ENCODE results near the gene MXRA7.
"Not testable (repeated sequence)": the region's sequence is repeated elsewhere in the genome, so short reads cannot be mapped to it uniquely, and the experiment has no call there.

The MXRA7 gene

DNA sequence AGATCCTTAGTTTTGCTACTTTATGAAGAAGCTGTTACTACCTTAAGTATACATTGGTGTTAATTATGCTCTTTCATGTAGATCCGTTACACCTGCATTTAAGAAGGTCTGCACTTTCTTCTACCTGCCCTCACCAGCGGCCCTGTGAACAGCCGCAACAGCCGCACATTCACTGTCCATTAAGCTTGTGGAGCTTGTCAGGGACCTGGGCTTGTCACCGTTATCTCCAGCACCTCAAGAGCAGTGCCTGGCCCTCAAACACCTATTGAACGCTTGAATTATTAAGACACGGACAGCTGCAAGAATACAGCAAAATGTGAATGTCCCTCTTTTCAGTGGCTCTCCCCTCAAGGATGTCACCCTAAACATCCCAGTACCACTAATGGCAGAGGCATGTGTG, 3.0 kb upstream of the MXRA7 start:
- H3K36me3 ChIP-seq (ENCODE audit: control insufficient read depth, insufficient read depth, low read length, severe bottlenecking), result peaks cover 32% of the 10 kb centered on the region
- no peak for DNase-seq (ENCODE audit: low read depth)
- H3K27me3 ChIP-seq (replicated peaks; ENCODE audit: control insufficient read depth, insufficient read depth, low read length), result no peaks in the 10 kb centered on the region
- H3K4me1 ChIP-seq (ENCODE audit: control insufficient read depth, insufficient read depth, low read length), result peaks cover 46% of the 10 kb centered on the region
- H3K9ac ChIP-seq (ENCODE audit: low read length), result peak overlapping the region; percentile 60
- no peak overlapping the region for H3K4me3 ChIP-seq (ENCODE audit: low read length)
- no peaks in the 10 kb centered on the region for H3K9me3 ChIP-seq (ENCODE audit: control insufficient read depth, low read length)

DNA sequence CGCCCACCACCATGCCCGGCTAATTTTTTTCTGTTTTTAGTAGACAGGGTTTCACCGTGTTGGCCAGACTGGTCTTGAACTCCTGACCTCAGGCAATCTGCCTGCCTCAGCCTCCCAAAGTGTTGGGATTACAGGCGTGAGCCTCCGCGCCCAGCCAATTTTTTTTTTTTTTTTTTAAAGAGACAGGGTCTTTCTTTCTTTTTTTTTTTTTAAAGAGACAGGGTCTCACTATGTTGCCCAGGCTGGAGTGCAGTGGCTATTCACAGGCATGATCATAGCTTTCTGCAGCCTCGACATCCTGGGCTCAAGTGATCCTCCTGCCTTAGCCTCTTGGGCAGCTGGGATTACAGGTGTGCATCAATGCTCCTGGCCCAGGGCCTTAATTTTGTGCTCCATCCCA, 1.6 kb upstream of the MXRA7 start:
- H3K4me3 ChIP-seq (ENCODE audit: low read length); H3K27me3 ChIP-seq (replicated peaks; ENCODE audit: control insufficient read depth, insufficient read depth, low read length); H3K9ac ChIP-seq (ENCODE audit: low read length); H3K9me3 ChIP-seq (ENCODE audit: control insufficient read depth, low read length); DNase-seq (ENCODE audit: low read depth): not testable (repeated sequence)
- H3K36me3 ChIP-seq (ENCODE audit: control insufficient read depth, insufficient read depth, low read length, severe bottlenecking), result peaks cover 20% of the 10 kb centered on the region
- H3K4me1 ChIP-seq (ENCODE audit: control insufficient read depth, insufficient read depth, low read length), result peaks cover 58% of the 10 kb centered on the region

DNA sequence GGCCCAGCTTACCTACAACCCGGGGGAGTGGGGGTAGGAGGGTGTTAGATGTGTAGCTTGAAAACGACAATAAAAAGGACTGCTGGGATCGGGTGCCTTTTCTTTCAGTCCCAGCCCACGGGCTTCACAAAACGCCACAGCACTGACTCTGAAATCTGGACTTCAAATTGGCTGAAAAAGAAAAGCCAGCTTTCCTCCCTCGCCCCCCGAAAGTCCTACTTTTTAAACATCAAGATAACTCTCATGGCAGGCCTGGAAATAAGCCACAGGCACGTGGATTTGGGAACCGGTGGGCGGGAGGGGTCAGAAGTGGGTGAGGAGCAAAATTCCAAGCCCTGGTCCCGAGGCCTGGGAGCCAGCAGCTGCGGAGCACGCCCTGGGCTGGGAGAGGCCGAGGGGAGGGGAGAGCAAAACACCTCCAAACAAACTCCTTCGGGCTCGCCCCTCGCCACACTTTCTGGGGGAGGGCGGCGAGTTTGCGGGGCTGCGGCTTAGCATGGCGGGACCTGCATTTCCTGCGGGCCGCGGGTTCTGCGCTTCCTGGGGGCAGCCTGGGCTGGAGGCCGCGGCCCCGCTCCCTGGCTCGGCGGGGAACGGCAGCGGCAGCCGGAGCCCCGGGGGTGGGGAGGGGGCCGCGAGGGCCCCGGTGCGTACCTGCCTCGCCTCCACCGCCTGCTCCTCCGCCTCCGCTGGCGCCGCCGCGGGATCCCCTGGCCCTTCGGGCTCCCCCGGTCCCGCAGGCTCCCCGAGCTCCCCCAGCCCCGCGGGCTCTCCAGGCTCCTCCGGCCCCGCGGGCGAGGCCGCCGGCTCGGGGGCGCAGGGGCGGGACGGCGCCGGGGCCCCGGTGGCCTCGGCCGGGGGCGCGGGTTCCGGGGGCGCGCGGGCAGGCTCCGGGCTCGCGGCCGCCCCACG, 558 bp downstream of the MXRA7 start:
- peak overlapping the region; percentile 96 for H3K9ac ChIP-seq (ENCODE audit: low read length)
- not testable (repeated sequence) for H3K27me3 ChIP-seq (replicated peaks; ENCODE audit: control insufficient read depth, insufficient read depth, low read length); H3K9me3 ChIP-seq (ENCODE audit: control insufficient read depth, low read length)
- H3K4me1 ChIP-seq (ENCODE audit: control insufficient read depth, insufficient read depth, low read length), result peaks cover 46% of the 10 kb centered on the region
- H3K4me3 ChIP-seq (ENCODE audit: low read length), result peak overlapping the region; percentile 92
- DNase-seq (ENCODE audit: low read depth), result peak; percentile 66
- H3K36me3 ChIP-seq (ENCODE audit: control insufficient read depth, insufficient read depth, low read length, severe bottlenecking), result peaks cover 13% of the 10 kb centered on the region

DNA sequence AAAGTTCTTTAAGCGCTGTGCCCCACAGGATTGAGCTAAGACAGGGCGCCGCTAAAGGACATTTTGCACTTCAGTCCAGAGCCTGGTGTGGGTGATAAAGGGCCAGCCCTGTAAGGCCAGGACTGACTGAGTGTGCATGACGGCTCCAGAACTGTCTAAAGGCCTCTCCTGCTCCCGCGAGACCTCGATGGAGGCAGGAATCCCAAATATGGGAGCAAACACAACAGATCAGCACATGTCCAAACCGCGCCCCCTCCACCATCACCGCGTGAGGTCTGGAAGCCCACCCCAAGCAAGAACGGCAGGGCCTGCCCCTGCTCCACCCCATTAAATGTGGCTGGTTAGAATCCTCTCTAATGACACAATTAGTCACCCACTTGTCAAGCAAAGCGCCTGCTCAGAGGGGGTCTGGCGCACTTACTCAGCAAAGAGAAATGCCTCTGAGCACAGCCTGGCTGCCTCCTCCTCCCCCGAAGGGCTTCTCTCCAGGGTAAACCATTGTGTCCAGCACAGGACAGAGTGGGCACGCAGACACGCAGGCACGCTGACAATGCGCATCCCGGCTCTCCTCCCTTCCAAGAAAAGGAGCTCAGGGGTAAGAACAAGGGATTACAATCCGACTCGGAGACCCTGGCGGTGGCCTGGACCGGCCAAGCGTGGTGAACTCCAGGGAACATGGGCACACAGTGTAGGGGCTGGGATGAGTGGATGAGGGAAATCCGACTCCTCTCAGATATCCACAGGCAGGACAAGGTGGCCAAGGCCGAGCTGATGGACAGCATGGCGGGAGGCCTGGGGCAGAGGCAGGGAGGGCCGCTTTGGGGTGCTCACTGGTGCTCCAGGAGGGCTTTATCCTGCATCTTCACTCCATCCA, 1.5 kb downstream of the MXRA7 start:
- Histone ChIP-seq H3K4me1 (ENCODE audit: control insufficient read depth, insufficient read depth, low read length) (peaks cover 38% of the 10 kb centered on the region), H3K36me3 (ENCODE audit: control insufficient read depth, insufficient read depth, low read length, severe bottlenecking) (peaks cover 11% of the 10 kb centered on the region), H3K9ac (ENCODE audit: low read length) (peak overlapping the region; percentile 96), H3K4me3 (ENCODE audit: low read length) (peak overlapping the region; percentile 92), H3K27me3 (replicated peaks; ENCODE audit: control insufficient read depth, insufficient read depth, low read length) (no peaks in the 10 kb centered on the region), H3K9me3 (ENCODE audit: control insufficient read depth, low read length) (no peaks in the 10 kb centered on the region)
- peak; percentile 89 for DNase-seq (ENCODE audit: low read depth)

DNA sequence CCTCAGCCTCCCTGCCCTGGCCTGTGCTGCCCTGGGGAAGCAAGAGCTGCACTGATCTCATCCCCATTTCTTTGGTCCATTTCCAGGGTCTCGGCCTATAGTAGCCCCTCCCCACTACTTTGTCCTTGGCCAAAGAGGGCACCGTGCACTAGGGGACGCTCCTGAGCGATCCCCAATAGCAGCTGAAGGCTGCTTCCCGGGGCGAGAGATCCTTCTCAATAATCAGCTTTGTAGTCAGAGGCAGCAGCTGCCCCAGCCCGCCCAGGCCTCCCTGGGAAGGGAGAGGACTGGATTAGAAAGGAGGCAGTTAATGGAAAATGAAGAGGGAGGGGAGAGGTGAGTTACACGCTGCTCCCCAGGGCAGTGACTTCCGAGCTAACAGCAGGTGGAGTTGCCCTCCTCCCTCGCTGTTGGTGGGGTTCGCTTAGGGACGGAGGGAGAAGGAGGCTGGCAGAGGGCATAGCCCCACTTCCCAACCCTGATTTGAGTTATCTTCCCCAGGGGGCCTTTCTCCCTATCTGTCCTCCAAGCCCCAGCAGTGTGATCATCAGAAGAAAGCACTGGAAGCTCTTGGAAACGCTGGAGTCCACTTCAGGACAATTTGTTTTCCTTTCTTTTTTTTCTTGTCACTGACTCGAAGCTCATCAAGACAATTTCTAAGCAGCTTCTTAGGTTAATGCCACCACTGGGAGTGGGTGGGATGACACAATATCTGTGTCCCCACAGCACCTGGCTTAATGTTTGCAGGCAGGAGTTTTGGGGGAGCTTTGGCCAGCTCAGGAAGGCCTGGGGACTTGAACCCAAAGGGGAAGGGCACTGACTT, 2.6 kb downstream of the MXRA7 start:
- Histone ChIP-seq H3K4me3 (ENCODE audit: low read length) (peak overlapping the region; percentile 92), H3K4me1 (ENCODE audit: control insufficient read depth, insufficient read depth, low read length) (peaks cover 38% of the 10 kb centered on the region), H3K27me3 (replicated peaks; ENCODE audit: control insufficient read depth, insufficient read depth, low read length) (no peaks in the 10 kb centered on the region), H3K36me3 (ENCODE audit: control insufficient read depth, insufficient read depth, low read length, severe bottlenecking) (peaks cover under 1% of the 10 kb centered on the region), H3K9ac (ENCODE audit: low read length) (peak overlapping the region; percentile 96), H3K9me3 (ENCODE audit: control insufficient read depth, low read length) (no peaks in the 10 kb centered on the region)
- no peak for DNase-seq (ENCODE audit: low read depth)

DNA sequence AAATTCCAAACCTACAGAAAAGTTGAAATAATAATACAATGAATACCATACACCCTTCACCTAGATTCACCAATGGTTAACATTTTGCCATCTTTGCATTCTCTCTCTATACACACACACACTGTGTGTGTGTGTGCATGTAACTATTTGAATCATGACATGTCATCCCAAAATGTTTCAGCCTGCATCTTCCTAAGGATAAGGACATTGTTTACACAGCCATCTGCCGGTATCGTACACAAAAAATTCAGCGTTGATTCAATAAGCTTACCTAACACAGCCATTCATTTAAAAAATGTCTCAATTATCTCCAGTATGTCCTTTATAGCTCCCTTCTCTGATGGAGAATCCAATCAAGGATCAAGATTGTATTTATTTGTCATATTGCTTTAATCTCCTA, 3.9 kb downstream of the MXRA7 start:
- Histone ChIP-seq H3K9me3 (ENCODE audit: control insufficient read depth, low read length) (no peaks in the 10 kb centered on the region), H3K9ac (ENCODE audit: low read length) (no peak overlapping the region), H3K4me3 (ENCODE audit: low read length) (no peak overlapping the region), H3K27me3 (replicated peaks; ENCODE audit: control insufficient read depth, insufficient read depth, low read length) (no peaks in the 10 kb centered on the region), H3K36me3 (ENCODE audit: control insufficient read depth, insufficient read depth, low read length, severe bottlenecking) (no peaks in the 10 kb centered on the region), H3K4me1 (ENCODE audit: control insufficient read depth, insufficient read depth, low read length) (peaks cover 42% of the 10 kb centered on the region)
- DNase-seq (ENCODE audit: low read depth), result no peak

DNA sequence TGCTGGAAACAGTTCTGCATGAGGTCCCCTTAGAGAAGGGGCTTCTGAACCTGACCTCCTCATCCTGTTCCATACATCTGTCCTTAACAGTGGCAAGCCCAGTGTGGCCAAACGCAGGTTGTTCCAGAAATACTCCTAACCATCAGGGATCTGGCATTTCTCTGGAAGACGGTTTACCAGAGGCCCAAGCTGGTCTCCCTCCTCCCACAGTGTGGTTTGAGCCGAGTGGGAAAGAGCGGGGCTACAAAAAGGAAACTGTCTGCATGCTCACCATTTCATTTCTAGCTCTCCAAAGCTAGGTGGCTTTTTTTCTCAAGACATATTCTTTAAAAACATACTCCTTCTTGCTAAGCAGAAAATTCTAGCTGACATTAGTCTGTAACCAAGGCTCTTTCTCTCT, 6.0 kb downstream of the MXRA7 start:
- H3K4me3 ChIP-seq (ENCODE audit: low read length), result no peak overlapping the region

DNA sequence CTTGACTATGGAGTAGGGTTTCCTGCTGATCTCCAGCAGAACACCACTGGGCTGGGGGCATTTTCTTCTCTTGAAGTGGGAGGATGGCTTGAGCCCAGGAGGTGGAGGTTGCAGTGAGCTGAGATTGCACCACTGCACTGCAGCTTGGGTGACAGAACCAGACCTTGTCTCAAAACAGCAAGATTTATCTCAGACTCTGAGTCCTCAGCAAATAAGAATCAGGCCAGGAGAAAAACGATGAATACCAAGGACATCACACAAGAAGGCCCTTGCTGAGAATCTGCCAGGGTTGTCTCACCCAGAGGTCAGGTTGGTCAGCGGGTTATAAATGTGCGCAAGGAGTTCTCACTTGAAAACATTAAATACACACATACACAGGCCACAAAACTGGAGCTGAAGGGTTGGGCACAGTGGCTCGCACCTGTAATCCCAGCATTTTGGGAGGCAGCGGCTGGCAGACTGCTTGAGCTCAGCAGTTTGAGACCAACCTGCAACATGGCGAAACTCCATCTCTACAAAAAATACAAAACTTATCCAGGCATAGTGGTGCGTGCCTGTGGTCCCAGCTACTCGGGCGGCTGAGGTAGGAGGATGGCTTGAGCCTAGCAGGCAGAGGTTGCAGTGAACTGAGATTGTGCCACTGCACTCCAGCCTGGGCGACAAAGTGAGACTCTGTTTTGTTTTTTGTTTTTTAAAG, 7.7 kb downstream of the MXRA7 start:
- no peaks in the 10 kb centered on the region for H3K27me3 ChIP-seq (replicated peaks; ENCODE audit: control insufficient read depth, insufficient read depth, low read length)
- no peaks in the 10 kb centered on the region for H3K9me3 ChIP-seq (ENCODE audit: control insufficient read depth, low read length)
- peaks cover 53% of the 10 kb centered on the region for H3K4me1 ChIP-seq (ENCODE audit: control insufficient read depth, insufficient read depth, low read length)
- DNase-seq (ENCODE audit: low read depth), result no peak
- no peaks in the 10 kb centered on the region for H3K36me3 ChIP-seq (ENCODE audit: control insufficient read depth, insufficient read depth, low read length, severe bottlenecking)
- no peak overlapping the region for H3K4me3 ChIP-seq (ENCODE audit: low read length)
- no peak overlapping the region for H3K9ac ChIP-seq (ENCODE audit: low read length)

More for the DNA sequence above, 6.0 kb downstream of the MXRA7 start:
- DNase-seq (ENCODE audit: low read depth), result no peak
- Histone ChIP-seq H3K9me3 (ENCODE audit: control insufficient read depth, low read length) (no peaks in the 10 kb centered on the region), H3K9ac (ENCODE audit: low read length) (no peak overlapping the region), H3K27me3 (replicated peaks; ENCODE audit: control insufficient read depth, insufficient read depth, low read length) (no peaks in the 10 kb centered on the region), H3K36me3 (ENCODE audit: control insufficient read depth, insufficient read depth, low read length, severe bottlenecking) (no peaks in the 10 kb centered on the region), H3K4me1 (ENCODE audit: control insufficient read depth, insufficient read depth, low read length) (peaks cover 53% of the 10 kb centered on the region)

DNA sequence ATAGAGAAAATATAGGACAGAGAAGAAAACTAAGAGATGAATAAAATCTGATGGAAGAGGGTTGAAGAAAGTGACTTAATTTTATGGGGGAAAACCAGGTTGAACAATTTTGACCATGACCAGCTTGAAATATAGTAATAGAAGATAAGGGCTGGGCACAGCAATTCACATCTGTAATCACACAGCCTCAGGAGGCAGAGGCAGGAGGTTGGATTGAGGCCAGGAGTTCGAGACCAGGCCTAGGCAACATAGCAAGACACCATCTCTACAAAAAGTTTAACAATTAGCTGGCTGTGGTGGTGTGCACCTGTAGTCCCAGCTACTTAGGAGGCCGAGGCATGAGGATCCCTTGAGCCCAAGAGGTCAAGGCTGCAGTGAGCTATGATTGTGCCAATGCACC, 8.7 kb downstream of the MXRA7 start:
- H3K27me3 ChIP-seq (replicated peaks; ENCODE audit: control insufficient read depth, insufficient read depth, low read length), result no peaks in the 10 kb centered on the region
- DNase-seq (ENCODE audit: low read depth), result no peak
- H3K36me3 ChIP-seq (ENCODE audit: control insufficient read depth, insufficient read depth, low read length, severe bottlenecking), result no peaks in the 10 kb centered on the region
- H3K4me1 ChIP-seq (ENCODE audit: control insufficient read depth, insufficient read depth, low read length), result peaks cover 54% of the 10 kb centered on the region
- no peak overlapping the region for H3K4me3 ChIP-seq (ENCODE audit: low read length)
- H3K9ac ChIP-seq (ENCODE audit: low read length), result no peak overlapping the region
- H3K9me3 ChIP-seq (ENCODE audit: control insufficient read depth, low read length), result no peaks in the 10 kb centered on the region

DNA sequence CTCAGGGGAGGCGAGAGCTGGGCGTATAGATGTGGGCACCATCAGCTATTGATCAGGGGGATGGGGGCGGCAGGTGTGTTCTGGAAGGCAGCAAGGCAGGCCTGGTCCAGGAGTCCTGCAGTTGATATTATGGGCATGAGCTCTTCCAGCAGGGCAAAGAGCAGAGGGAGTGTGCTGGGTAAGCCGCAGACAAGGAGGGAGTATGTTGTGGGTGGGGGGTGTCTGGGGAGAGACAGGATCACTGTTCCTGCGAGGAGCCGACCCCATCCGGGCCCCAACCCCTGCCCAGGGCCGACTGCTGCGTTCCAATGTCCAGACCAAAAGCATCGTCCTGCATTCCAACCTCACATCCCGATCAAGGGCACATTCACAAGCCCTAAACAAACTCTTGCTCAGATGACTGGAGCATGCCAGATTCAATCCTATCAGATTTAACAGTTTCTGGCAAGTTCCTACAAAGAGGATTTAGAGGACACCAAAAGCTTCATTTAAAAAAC, 9.2 kb downstream of the MXRA7 start:
- Histone ChIP-seq H3K36me3 (ENCODE audit: control insufficient read depth, insufficient read depth, low read length, severe bottlenecking) (no peaks in the 10 kb centered on the region), H3K27me3 (replicated peaks; ENCODE audit: control insufficient read depth, insufficient read depth, low read length) (no peaks in the 10 kb centered on the region), H3K4me1 (ENCODE audit: control insufficient read depth, insufficient read depth, low read length) (peaks cover 54% of the 10 kb centered on the region), H3K9ac (ENCODE audit: low read length) (peak overlapping the region; percentile 78), H3K9me3 (ENCODE audit: control insufficient read depth, low read length) (no peaks in the 10 kb centered on the region), H3K4me3 (ENCODE audit: low read length) (peak overlapping the region; percentile 50)
- no peak for DNase-seq (ENCODE audit: low read depth)

Measured in adipocyte (in vitro differentiated cells).